IMR-90 (cell line): ENCODE data around the gene FAM171A1.

Experiments used
- CEBPB ChIP-seq: IDR thresholded peaks from 2 replicates; pipeline ENCODE4 v1.6.1; 2012; ENCODE audit warnings: low read depth, low read length, improper control_type of control experiment
- CTCF ChIP-seq: conservative IDR thresholded peaks from 2 replicates; pipeline ENCODE4 v1.5.1; 2012; ENCODE audit warnings: mild to moderate bottlenecking, low read depth, low read length, improper control_type of control experiment
- MAZ ChIP-seq: IDR thresholded peaks from 2 replicates; pipeline ENCODE4 v1.6.1; 2012; ENCODE audit warnings: low read depth, mild to moderate bottlenecking, low read length, improper control_type of control experiment, moderate library complexity, borderline replicate concordance
- MXI1 ChIP-seq: IDR thresholded peaks from 2 replicates; pipeline ENCODE4 v1.6.1; 2012; ENCODE audit warnings: low read depth, mild to moderate bottlenecking, low read length, moderate library complexity, borderline replicate concordance
- POLR2A ChIP-seq: IDR thresholded peaks from 2 replicates; pipeline ENCODE4 v1.6.1; 2012; ENCODE audit warnings: mild to moderate bottlenecking, low read depth, low read length
- SMC3 ChIP-seq: fragments of 150-350 bp; IDR thresholded peaks from 2 replicates; pipeline ENCODE4 v1.6.1; 2016; ENCODE audit warnings: low read depth, mild to moderate bottlenecking, antibody characterized with exemption, low read length, moderate library complexity
- TF ChIP-seq, protein P1 (sequence below): fragments of 150-350 bp; IDR thresholded peaks from 2 replicates; pipeline ENCODE4 v1.6.1; 2017; ENCODE audit warnings: mild to moderate bottlenecking, antibody characterized with exemption, low read length, low read depth

DNA sequence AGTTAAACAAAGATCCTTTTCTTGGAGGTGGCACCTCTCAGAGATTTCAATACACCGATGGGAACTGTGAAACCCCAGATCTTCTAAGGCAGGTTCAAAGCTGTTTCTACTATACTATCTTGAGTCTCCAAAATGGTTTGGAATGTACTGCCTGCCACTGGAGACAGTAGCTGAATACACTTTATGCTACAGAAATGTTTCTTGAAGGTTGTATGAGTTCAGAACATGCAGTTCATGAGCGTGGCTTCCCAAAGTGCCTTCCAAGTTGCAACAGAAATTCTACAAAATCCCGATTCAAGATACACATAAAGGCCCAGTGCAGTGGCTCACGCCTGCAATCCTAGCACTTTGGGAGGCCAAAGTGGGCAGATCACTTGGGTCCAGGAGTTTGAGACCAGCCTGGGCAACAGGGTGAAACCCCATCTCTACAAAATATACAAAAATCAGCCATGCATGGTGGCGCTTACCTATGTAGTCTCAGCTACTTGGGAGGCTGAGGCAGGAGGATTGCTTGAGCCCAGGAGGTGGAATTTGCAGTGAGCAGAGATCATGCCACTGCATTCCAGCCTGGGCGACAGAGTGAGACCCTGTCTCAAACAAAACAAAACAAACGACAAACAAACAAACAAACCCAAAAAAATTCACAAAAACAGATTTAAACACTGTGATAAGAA is 36.3 kb downstream of the FAM171A1 start:
- TF ChIP-seq CTCF: no peak
- TF ChIP-seq, protein P1, sequence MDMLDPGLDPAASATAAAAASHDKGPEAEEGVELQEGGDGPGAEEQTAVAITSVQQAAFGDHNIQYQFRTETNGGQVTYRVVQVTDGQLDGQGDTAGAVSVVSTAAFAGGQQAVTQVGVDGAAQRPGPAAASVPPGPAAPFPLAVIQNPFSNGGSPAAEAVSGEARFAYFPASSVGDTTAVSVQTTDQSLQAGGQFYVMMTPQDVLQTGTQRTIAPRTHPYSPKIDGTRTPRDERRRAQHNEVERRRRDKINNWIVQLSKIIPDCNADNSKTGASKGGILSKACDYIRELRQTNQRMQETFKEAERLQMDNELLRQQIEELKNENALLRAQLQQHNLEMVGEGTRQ: no peak
- TF ChIP-seq POLR2A: no peak
- no peak for TF ChIP-seq CEBPB
- TF ChIP-seq MAZ: no peak
- TF ChIP-seq MXI1: no peak
- TF ChIP-seq SMC3: no peak
